Brain pericyte (primary cell): ENCODE results near the gene ITGAD.

Experiments
- DNase-seq: peaks from one replicate; pipeline ENCODE4 v3.0.0-alpha.2; 2012; ENCODE audit warnings: low read depth, low spot score

ITGAD gene

GRCh38 chr16:31365131-31365865, 27.8 kb upstream of the ITGAD start:
- DNase-seq: no peak

GRCh38 chr16:31367853-31368252, 25.3 kb upstream of the ITGAD start:
- no peak for DNase-seq

GRCh38 chr16:31371008-31371407, 22.1 kb upstream of the ITGAD start:
- DNase-seq: no peak

- DNase-seq: no peak
These were observed 21.3 kb upstream of the ITGAD start for GRCh38 chr16:31371619-31372484.

- DNase-seq: no peak
These were observed 19.9 kb upstream of the ITGAD start for GRCh38 chr16:31373235-31373634.

- no peak for DNase-seq
These were observed 17.9 kb upstream of the ITGAD start for GRCh38 chr16:31375231-31375630.

- no peak for DNase-seq
These were observed 16.4 kb upstream of the ITGAD start for GRCh38 chr16:31376705-31377104.

GRCh38 chr16:31377210-31377903, 15.8 kb upstream of the ITGAD start:
- DNase-seq: no peak

- DNase-seq: no peak
These were observed 12.9 kb upstream of the ITGAD start for GRCh38 chr16:31380201-31380600.

- DNase-seq: no peak
These were observed 10.5 kb upstream of the ITGAD start for GRCh38 chr16:31382485-31383161.

GRCh38 chr16:31385680-31386079, 7.5 kb upstream of the ITGAD start:
- no peak for DNase-seq

- no peak for DNase-seq
These were observed 6.8 kb upstream of the ITGAD start for GRCh38 chr16:31386157-31386984.

GRCh38 chr16:31388535-31388934, 4.6 kb upstream of the ITGAD start:
- no peak for DNase-seq

GRCh38 chr16:31390504-31391041, 2.6 kb upstream of the ITGAD start:
- no peak for DNase-seq

- no peak for DNase-seq
These were observed 2.5 kb downstream of the ITGAD start for GRCh38 chr16:31395647-31396046.

GRCh38 chr16:31397096-31397660, 4.0 kb downstream of the ITGAD start:
- DNase-seq: no peak

- DNase-seq: no peak
These were observed 4.6 kb downstream of the ITGAD start for GRCh38 chr16:31397701-31398100.

- no peak for DNase-seq
These were observed 7.1 kb downstream of the ITGAD start for GRCh38 chr16:31400191-31400590.

- DNase-seq: no peak
These were observed 8.3 kb downstream of the ITGAD start for GRCh38 chr16:31401436-31401835.

- DNase-seq: no peak
These were observed 9.6 kb downstream of the ITGAD start for GRCh38 chr16:31402687-31403086.
